NCI-H446 (cell line): ENCODE data around the gene AVPR1B.

Source experiments
- DNase-seq, 2 experiments: peaks; one replicate each; lab custom pipeline; 2025; lab: John Stamatoyannopoulos, UW

AVPR1B gene, protein sequence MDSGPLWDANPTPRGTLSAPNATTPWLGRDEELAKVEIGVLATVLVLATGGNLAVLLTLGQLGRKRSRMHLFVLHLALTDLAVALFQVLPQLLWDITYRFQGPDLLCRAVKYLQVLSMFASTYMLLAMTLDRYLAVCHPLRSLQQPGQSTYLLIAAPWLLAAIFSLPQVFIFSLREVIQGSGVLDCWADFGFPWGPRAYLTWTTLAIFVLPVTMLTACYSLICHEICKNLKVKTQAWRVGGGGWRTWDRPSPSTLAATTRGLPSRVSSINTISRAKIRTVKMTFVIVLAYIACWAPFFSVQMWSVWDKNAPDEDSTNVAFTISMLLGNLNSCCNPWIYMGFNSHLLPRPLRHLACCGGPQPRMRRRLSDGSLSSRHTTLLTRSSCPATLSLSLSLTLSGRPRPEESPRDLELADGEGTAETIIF

DNA sequence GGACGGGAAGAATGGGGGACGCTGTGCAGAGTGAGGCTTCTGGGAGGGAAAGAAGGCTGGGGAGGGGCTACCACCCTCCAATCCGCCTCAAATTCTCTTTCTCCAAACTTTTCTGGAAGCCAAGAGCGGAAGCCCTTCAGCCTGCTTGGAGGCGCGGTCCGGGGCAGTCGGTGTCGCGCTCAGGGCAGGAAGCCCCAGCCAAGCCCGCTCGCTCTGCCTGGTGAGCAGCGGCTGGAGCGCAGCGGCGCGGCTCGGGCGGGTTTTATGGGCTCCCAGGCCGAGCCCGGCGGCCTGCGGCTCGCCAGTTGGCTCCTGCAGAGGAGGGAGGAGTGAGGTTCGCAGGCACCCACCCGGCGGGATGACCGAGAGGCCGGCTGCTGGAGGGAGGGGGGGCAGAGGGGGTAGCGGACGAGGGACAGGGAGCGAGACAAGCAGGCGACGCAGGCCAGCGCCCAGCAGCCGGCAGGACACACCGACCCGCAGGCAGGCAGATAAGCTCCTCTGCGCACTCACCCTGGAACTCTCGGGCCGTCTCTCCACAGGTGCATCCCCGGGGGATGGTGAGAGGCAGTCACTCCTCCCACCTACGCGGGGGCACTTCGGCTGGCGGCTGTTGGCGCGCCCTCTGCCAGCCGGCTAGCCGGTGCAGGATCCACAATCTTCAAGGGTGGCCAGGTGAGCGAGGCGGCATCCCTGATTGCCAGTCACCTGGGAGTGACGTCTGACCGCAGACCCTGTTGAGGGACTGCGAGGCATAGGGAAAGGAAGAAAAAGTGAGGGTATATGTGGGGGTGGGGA is at the start of gene AVPR1B:
Gene AVPR1B (minus strand): TSS at position 238 of the 798 bp plus-strand sequence. CDS start 498 bp downstream, outside the sequence.
- DNase-seq = no peak

- no peak for DNase-seq
Observed at GRCh38 chr1:206145771-206146290, 28.6 kb upstream of the AVPR1B start.

DNA sequence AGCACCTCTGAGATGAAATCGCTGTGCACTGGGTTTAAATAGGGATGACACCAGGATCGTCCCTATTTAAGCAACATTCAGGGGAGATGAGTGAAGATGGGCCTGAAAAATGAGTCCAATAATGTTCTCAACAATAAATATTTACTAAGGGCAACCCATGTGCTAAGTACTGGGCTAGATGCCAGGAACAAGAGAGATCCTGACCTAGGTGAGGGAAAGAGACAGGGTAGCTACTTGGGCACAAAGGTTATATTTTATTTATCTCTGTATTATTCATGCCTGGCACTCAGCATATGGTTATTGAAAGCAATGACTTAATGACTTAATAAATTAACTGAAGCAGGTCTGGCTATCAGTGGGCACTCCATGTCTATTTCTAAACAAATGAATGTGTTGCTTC is 27.4 kb upstream of the AVPR1B start:
- no peak for DNase-seq

- DNase-seq = no peak
Observed at GRCh38 chr1:206143537-206144172, 26.5 kb upstream of the AVPR1B start.

- DNase-seq = no peak
Observed at GRCh38 chr1:206142770-206143169, 25.6 kb upstream of the AVPR1B start.

GRCh38 chr1:206142011-206142410 is 24.8 kb upstream of the AVPR1B start:
- DNase-seq = no peak

DNA sequence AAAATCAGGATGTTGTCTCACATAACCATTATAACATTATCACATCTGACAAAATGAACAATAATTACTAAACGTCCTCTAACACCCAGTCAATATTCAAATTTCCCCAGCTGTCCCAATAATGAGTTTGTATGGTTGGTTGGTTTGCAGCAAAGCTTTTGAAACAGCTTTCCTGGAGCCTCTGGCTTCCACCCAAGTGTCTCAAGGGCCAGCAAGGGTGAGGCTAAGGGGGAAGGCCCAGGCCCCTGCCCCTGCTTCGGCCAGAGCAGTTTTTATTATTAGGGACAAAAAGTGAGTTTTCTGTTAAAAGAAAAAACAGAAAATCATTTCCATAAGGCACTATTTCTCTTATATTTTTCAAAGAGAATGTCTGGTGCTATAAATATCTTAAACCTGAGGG is 19.1 kb upstream of the AVPR1B start:
- no peak for DNase-seq

- DNase-seq = no peak
Observed at GRCh38 chr1:206135248-206135647, 18.1 kb upstream of the AVPR1B start.

GRCh38 chr1:206133751-206134415 is 16.7 kb upstream of the AVPR1B start:
- no peak for DNase-seq

- DNase-seq = no peak
Observed at GRCh38 chr1:206131037-206131436, 13.8 kb upstream of the AVPR1B start.

DNA sequence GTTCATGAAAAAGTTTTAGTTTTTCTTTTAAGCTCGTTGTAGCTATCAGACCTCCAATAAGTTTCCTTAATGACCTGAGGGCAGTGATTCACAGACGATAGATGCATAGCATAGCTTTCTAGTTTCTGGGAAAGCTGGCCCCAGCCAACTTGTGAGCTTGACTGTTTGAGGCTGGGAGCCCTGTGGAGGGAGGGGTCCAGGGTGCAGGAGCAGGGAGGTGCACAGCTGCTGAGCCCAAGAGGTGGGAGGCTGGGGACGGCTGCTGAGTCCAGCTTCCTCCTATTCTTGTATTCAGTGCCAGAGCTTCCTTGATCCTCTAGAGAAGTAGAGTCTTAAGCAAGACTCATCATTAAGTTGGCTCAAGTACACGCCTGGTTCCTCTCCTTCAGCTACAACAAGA is 11.0 kb upstream of the AVPR1B start:
- no peak for DNase-seq

DNA sequence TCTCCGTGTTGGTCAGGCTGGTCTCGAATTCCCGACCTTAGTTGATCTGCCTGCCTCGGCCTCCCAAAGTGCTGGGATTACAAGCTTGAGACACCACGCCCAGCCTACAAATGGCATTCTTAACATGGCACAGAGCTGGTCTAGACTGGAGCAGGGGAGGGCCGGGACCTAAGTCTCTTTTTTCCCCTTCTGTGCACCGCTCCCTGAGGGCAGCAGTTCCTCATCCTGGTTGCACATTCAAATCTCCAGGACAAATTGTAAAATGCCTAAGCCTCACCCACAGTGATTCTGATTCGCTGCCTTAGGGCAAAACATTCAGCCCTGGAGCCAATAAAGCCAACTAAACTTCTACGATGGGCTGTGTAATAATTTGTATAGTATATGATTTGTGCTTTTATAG is 10.1 kb upstream of the AVPR1B start:
- no peak for DNase-seq

- DNase-seq = no peak
Observed at GRCh38 chr1:206125346-206125745, 8.2 kb upstream of the AVPR1B start.

GRCh38 chr1:206122686-206123085 is 5.5 kb upstream of the AVPR1B start:
- DNase-seq = no peak

GRCh38 chr1:206121269-206121668 is 4.1 kb upstream of the AVPR1B start:
- no peak for DNase-seq

GRCh38 chr1:206120406-206120805 is 3.2 kb upstream of the AVPR1B start:
- no peak for DNase-seq

DNA sequence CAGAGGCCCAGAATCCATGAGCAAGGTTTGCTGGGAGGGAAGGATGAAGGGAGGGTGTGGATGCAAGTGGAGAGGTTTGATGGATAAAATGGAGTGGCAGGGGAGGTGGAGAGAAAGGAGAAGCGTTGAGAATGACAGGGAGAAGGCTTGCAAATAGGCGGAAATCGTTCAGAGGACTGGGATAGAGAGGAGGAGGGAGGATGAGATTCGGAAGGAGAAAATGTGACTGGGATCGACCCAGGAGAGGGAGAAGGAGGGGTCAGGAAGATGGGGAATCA is 376 bp downstream of the AVPR1B start:
- no peak for DNase-seq

- no peak for DNase-seq
Observed at GRCh38 chr1:206116191-206116872, 856 bp downstream of the AVPR1B start.

- DNase-seq = no peak
Observed at GRCh38 chr1:206115791-206116190, 1.4 kb downstream of the AVPR1B start.

- no peak for DNase-seq
Observed at GRCh38 chr1:206114692-206115640, 2.2 kb downstream of the AVPR1B start.
